Activated CD8-positive, alpha-beta memory T cell treated with anti-CD3 and anti-CD28 coated beads, Interleukin-2, amount 50 U/mL, for 48 hours (primary cell): ENCODE results near the gene THRA.
"Not testable (repeated sequence)": the region's sequence is repeated elsewhere in the genome, so short reads cannot be mapped to it uniquely, and the experiment has no call there.

ENCODE experiments used
- DNase-seq: peaks from one replicate; pipeline ENCODE4 v3.0.0-alpha.2; 2020

Gene THRA

GRCh38 chr17:40121181-40122135 lies 58.7 kb downstream of the THRA start, which contains the start of gene MSL1:
Gene MSL1 (plus strand): TSS chr17:40121971. CDS start chr17:40122613, 642 bp downstream.
- DNase-seq: peak; percentile 92

- peak; percentile 69 for DNase-seq
These were observed 59.6 kb downstream of the THRA start for GRCh38 chr17:40122136-40122998.

GRCh38 chr17:40122999-40123810 lies 60.4 kb downstream of the THRA start:
- DNase-seq: peak; percentile 77

GRCh38 chr17:40123811-40124114 lies 61.0 kb downstream of the THRA start:
- DNase-seq: no peak

- DNase-seq: no peak
These were observed 61.7 kb downstream of the THRA start for GRCh38 chr17:40124279-40125141.

- DNase-seq: no peak
These were observed 66.7 kb downstream of the THRA start for GRCh38 chr17:40129498-40129897.

- DNase-seq: no peak
These were observed 67.7 kb downstream of the THRA start for GRCh38 chr17:40130352-40131042.

- no peak for DNase-seq
These were observed 71.4 kb downstream of the THRA start for GRCh38 chr17:40134184-40134583.

GRCh38 chr17:40135817-40136216 lies 73.1 kb downstream of the THRA start:
- no peak for DNase-seq

- peak; percentile 59 for DNase-seq
These were observed 76.8 kb downstream of the THRA start for GRCh38 chr17:40139566-40140058.

- not testable (repeated sequence) for DNase-seq
These were observed 80.4 kb downstream of the THRA start for GRCh38 chr17:40143166-40143565.
